ENCODE data around the gene SHD.

SHD gene

DNA sequence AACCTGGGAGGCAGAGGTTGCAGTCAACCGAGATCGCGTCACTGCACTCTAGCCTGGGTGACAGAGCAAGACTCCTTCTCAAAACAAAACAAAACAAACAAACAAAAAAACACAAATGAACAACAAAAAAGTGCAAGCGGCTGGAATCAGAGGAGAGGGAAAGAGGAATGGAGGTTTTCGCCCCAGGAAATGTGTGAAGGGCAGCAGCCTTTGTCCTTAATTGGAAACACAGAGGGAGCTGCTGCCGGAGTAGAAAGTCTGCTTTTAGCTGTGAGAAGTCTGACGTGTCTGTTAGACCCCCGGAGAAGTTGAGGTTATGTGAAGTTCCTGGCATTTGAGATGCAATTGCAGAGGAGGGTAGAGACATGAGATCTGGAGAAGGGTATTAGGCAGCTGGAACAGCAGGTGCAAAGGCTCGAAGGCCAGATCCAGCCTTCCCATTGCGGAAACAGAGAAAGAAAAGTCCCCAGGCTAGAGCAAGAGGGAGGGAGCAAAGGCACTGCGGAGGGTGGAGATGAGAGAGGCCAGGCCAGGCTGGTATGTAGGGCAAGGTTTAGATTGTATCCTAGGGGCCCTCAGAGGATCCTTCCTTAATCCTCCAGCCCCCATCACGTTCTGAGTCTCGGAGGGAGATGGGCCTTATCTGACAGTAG is 22.6 kb downstream of the SHD start:
- DNase-seq, result no peak

DNA sequence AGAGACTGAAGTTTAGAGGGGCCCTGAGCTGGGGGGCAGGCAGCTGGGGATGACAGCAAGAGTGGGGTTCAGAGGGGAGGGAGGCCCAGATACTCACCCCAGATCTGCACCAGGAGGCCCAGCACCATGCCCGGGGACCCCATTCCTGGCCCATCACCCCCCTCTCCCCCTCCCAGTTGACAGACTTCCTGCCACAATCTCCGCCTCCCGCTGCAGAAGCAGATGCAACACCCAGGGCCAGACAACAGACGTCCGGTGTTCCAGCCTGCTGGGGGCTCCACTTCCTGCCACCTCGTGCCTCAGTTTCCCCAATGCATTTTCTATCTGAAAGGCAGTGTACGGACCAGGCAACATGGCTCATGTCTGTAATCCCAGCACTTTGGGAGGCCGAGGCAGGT is 23.2 kb downstream of the SHD start, which contains the start of gene TMIGD2:
TSS of gene TMIGD2 (minus strand) at position 147 of the 398 bp plus-strand sequence. CDS start at position 143, 4 bp downstream.
- no peak for DNase-seq

DNA sequence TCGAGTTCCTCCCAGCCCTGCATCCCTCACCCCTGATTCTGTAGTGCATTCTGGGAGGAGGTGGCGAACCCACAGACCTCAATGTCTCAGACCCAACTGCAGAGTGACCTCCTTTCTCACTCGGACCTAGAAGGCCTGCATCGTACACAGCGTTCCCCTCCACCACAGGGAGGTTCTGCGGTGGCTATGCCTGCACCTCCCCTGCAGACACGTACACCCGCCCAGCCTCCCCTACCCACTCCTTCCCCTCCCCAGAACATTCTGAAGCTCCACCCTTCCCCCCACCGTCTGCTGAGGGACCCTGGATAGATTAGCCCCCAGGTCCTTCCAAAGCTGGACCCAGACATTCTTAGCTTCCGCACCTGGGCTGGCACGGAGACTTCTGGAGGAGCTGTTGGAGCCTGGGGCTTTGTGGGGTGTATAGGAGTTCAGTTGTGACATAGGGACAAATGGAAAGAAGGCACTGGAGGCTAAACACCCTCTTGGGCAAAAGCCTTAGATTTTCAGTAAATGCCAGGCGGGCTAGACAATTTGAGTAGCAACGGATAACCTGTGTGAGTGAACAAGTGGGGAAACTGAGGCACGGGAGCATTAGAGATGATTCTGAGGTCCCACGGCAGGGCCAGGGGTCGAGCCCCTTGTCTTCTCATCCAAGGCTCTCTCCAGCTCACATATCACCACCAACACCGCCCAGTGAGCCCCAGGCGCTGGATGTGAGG is 24.9 kb downstream of the SHD start:
- DNase-seq, result no peak

DNA sequence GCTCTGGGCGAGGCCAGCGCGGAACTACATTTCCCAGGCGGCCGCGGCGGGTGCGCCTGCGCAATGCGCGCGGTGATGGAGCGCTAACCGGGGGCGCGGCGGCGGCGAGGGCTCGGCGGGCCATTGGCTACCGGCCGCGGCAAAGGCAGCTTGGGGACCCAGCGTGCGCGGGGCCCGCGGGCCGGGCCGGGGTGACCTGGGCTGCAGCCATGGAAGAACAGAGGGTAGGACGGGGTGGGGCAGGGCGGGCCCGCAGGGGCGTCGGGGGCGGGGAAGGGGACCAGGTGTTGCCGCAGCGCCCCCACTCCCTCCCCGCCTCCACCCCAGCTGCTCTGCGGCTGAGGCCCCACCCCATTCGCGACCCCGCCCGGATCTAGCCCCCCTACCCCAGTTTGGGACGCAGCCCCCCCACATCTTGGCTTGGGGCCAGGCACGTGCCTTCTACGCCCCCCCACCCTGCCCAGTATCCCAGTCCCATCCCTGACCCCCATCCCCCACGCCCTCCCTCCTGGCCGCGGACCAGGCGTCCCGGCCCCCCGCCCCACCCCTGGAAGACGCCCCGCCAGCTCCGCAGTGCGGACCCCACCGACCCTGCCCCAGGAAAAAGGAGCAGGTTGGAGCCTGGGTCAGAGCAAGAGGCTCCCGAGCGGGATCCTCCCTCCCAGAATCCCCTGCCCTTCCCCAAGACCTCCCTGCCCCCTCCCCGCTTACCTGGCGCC is 25.6 kb downstream of the SHD start, which contains the start of gene FSD1:
TSS of gene FSD1 (plus strand) at position 61 of the 719 bp plus-strand sequence. CDS start at position 210, 149 bp downstream.
- DNase-seq, result peak; percentile 40 to 52 (median 42)

DNA sequence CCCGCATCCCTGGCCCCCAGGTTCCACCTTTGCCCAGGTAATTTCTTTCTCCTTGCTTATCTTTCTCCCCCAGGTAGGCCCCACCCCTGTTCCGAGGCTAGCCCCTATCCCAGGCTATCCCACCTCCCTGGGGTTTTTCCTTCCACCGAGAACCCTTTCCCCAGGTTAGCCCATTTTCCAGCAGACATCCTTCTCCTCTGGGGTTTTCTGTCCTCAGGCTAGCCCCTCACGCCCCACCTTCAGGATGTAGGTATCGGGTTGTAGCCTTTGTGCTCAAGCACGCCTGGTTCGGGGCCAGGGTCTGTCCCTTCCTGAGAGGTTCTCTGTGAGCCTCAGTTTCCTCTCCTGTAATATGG is 26.2 kb downstream of the SHD start:
- DNase-seq, result no peak

DNA sequence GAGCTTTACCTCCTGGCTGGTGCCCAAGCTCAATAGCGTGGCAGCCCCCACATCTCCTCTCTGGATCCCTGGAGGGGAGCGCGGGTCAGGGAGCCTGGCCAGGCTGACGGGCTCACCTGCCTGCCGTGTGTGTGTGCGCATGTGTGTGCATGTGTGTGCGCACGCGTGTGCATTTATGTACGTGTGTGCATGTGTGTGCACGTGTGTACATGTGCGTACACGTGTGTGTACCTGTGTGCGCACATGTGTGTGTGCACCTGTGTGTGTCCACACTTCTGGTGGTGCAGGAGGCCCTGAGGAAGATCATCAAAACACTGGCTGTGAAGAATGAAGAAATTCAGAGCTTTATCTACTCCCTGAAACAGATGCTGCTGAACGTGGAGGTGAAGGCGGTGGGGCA is 26.6 kb downstream of the SHD start:
- no peak for DNase-seq

DNA sequence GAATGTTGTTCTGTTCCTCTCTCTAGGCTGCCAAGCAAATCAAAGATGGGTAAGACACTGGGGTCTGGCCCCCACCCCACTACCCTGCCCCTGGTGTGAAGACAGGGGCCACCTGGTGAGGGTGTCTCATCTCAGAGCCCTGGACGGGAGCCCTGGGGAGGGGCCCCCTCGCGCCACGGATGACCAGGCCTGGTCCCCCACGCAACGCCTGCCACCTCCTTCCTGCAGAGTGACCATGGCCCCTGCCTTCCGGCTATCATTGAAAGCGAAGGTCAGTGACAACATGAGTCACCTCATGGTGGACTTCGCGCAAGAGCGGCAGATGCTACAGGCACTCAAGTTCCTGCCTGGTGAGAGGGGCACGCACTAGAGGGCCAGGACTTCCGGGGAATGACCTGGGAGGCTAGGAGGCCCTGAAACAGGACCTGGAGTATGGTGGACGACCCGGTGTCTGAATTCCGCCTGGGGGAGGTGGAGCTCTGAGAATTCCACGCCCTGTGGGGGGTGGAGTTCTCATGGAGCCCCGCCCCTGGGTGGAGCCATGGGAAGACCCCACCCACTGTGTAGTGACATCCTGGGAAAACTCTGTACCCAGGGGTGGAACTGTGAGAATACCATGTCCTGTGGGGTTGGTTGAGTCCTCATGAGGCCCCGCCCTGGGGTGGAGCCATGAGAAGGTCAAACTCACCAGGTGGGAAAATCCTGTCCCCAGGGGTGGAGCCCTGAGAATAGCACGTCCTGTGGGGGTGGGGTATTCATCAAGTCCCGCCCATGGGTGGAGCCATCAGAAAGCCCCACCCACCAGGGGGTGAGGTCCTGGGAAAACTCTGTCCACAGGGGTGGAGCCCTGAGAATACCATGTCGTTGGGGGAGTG is 31.4 kb downstream of the SHD start:
- no peak for DNase-seq

DNA sequence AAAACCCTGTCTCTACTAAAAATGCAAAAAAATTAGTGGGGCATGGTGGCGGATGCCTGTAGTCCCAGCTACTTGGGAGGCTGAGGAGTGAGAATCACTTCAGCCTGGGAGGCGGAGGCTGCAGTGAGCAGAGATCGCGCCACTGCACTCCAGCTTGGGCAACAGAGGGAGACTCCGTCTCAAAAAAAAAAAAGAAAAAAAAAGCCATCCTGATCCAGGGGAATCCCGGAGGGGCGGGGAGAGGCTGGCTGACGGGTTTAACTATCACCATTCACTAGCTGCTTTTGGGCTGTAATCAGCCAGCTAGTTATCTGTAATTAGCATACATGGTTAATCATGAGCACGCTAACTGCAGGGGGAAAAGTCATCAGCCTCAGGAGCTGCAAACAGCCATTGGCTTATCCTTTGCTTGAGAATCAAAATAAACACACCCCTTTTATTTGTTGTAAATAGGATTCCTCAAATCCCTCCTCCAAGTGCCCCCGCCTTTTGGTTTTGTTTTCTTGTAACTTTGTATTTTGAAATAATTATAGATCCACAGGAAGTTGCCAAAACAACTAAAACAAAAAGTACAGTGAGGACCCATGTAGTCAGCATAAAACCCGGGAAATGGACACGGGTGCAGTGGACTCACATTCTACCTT is 34.9 kb downstream of the SHD start:
- no peak for DNase-seq

DNA sequence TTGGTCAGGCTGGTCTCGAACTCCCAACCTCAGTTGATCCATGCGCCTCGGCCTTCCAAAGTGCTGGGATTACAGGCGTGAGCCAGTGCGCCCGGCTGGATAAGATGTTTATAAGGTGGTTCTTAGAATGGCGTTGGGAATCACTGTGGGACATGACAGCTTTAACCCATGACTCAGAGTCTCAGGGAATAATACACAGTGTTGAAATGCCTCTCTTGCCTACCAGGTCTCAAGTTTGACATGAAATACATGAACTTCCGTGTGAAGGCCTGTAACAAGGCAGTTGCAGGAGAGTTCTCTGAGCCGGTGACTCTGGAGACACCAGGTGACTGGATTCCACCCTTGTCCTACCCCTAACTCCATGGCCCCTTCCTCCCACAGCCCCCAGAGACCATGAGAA is 37.9 kb downstream of the SHD start:
- DNase-seq, result no peak

DNA sequence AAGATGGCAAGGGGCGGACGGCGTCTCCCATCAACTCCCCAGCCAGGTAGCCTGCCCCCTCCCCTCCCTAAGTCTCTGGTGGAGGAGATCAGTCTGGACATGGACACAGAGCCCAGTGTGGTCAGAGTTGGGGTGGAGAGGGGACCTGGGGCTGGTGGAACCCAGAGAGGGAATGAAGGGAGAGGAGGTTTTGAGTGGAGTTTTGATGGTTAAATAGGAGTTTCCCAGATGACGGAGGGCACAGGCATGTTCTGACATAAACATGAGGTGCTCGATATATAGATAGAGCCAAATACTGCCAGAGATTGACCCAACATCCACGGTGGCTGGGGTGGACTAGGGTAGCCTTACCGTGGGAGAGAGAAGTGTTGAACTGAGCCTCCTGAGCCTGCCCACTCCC is 39.4 kb downstream of the SHD start:
- DNase-seq, result no peak

DNA sequence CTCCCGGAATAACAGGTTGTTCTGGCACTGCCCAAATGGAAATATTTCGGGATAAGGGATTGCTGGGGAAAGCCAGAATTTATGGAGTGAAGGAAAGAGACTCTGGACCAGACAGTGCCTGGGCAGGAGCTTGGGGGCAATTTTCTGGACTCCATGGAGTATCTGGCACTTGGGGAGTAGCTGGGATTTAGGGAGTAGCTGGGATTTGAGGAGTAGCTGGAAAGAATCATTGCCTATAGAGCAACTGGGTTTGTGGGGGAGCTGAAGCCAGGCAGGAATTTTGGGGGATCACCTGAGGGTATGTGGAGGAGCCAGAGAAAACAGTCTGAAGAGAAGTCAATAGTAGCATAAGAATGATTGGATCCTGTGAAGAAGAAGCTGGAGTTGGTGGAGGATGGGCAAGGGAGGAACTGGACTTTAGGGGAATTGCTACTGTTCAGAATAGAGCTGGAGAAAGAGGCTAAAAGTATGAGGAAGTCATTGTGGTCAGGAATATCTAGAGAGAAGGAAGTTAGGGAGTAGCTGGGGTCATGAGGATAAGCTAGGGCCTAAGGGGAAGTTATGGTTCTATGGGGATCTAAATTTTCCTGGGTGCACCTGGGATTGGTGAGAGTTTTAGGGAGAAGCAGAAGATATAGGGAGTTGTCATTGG is 40.1 kb downstream of the SHD start:
- DNase-seq, result no peak

DNA sequence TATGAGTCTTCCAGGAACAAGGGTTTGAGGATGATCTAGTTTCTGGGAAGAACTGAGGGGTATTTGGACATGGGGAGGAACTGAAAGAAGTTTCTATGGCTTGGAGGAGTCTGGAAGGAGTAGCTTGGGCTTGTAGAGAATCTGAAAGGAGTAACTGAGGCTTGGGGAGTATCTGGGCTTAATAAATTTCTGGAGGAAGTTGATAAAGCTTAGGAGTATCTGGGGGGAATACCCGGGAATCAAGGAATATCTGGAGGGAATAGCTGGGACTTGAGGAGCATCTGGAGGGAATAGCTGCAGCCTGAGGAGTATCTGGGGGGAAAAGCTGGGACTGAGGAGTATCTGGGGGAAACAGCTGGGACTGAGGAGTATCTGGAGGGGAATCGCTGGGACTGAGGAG is 41.4 kb downstream of the SHD start:
- DNase-seq, result no peak

DNA sequence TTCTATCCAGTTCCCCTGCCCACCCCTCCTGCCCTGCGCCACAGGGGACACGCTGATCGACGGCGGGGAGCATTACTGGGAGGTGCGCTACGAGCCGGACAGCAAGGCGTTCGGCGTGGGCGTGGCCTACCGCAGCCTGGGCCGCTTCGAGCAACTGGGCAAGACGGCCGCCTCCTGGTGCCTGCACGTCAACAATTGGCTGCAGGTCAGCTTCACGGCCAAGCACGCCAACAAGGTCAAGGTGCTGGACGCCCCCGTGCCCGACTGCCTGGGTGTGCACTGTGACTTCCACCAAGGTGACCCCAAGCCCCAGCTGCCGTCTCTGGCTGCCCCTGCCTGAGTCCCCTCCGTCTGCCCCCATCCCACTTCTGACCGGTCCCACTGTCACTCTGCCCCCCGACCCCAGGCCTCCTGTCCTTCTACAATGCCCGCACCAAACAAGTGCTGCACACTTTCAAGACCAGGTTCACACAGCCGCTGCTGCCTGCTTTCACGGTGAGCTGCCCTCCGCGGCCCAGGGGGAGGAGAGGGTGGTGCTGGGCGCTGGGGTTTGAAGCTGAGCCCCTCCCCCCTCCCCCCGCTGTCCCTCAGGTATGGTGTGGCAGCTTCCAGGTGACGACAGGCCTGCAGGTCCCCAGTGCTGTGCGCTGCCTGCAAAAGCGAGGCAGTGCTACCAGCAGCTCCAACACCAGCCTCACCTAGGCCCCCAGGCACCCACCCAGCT is 44.0 kb downstream of the SHD start:
- no peak for DNase-seq

DNA sequence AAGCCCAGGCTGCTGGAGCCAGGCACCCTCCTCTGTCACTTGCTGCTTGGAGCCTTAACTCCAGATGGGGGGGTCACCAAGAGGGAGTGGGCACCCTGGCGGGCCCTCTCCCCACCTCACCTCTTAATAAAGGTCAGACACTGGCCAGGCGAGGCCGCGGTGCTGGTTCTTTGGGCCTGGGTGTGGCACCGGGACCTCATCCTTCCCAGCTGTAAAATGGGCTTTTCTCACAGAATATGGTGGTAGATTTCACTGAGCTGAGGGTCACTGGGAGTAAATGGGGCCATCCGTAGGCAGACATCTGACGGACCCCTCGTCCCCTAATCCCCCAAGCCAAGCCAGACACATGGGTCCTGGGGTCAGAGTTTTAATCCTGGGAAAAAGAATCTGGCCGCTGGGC is 44.6 kb downstream of the SHD start:
- no peak for DNase-seq

DNA sequence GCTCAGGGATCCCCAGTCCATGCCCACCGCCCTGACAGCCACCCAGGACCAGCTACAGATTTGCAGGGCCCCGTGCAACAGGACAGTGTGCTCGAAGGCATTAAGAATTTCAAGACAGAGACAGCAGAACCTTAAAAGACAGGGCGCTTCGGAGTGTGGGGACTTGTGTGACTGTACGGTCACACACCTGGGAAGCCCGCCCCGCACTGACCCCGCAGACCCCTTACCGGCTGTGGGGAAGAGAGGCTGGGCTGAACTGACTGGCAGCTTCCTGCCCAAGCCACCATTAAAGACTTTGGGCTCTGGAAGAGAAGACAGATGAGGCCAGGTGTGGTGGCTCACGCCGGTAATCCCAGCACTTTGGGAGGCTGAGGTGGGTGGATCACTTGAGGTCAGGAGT is 45.2 kb downstream of the SHD start:
- no peak for DNase-seq

DNA sequence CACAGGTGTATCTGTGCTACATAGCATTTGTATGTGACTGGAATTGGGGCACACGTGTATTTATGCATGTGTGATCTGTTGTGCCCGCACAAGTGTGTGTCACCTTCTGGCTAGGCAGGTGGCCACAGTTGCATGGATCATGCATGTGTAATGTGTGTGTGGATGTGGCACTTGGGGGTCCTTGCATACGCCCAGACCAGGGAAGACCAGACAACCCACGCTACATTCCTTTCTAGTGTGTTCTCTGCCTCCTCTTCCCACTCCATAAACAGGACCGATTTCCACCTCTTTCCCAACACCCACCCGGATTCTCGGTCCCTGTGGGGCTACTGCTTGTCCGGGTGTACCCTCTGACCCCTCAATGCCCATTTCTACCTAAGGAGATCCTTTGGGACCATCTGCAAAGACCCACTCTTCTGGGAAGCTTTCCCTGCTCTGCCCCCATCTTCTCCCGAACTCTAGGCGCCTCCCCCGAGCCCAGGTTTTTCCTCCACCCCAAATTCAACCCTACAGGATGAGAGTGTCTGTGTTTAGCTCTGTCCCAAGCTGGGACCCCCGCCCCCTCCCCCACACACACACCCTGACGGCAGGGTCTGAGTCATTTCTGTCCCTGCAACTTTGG is 47.3 kb downstream of the SHD start:
- DNase-seq, result no peak

DNA sequence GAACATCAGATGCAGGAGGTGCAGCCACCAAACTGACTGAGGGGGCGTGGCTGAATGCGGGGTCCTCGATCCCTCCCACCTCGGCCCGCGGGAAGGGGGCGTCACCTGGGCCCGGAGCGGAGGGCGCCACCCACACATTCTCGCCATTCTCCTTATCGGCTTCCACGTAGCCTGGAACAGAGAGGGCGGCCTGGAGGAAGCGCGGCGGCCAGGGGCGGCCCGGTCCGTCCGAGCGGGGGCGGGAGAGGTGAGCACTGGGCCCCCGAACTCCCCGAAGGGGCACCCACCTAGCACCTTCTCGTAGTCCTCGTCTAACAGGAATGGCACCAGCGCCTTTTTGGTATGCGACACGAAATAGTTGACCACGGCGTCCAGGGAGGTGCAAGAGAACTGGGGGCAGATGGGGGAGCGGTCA is 47.8 kb downstream of the SHD start:
- no peak for DNase-seq

DNA sequence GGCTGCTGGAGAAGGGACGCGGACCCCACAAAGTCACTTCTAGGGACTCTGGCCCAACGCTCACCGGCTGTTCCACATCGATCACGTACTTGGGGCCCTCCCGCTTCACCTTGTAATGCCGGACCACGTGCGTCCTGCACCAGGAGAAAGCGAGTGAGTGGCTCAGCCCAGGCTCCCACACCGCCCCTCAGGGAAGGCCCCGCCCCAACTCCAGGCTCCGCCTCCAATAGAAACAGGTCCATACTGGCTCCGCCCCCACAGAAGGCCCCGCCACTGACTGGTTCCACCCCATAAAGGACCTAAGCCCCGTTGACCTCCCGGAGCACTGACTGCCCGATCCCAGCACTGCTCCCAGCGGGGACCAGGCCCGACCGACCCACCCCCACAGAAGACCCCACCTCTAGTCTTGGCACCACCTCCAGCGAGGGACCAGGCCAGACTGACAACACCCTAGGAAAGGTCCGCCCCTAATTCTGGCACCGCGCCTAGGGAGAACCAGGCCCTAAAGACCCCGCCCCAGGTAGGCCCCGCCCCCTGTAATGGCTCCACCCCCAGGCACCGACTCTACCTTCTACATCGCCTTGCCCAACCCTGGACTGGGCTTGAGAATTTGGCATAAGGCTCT is 48.3 kb downstream of the SHD start:
- peak in 3 of 4 experiments; percentile 30 to 70 (median 32) for DNase-seq

DNA sequence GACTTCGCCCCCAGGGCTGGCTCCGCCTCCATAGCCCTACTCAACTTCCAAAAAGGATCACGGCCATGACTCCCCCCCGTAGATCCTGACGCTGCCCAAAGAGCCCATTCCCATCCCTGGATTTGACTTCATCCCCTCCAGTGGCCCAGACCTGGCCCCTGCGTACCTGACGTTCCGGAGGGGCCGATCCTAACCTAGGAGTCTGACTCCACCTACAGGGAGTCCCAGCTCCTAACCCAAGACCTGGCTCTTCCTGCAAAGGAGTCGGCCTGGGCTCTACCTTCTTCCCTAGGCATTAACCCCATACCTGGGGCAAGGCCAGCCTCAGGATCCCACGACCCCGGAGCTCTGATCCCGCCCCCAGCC is 48.8 kb downstream of the SHD start:
- DNase-seq, result no peak
